ENCODE data around the gene SNED1.

SNED1 gene

DNA sequence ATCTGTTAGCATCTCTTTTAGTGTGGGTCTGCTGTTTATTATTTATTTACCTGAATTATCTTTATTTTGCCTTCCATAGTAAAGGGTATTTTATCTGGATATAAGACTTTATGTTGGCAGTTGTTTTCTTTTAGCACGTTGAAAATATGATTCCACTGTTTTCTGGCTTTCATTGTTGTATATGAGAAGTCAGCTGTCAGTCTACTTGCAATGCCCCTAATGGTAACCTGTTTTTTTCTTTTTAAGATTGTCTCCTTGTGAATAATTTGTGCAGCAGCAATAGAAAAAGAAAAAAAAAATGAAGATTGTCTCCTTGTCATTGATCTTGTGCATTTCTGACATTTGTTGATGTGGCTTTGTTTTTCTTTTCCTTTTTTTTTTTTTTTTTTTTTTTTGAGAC is 27.2 kb downstream of the SNED1 start:
- H3K4me3 ChIP-seq (ENCODE audit: low read depth, low read length): no peak overlapping the region
- TF ChIP-seq, protein P1, sequence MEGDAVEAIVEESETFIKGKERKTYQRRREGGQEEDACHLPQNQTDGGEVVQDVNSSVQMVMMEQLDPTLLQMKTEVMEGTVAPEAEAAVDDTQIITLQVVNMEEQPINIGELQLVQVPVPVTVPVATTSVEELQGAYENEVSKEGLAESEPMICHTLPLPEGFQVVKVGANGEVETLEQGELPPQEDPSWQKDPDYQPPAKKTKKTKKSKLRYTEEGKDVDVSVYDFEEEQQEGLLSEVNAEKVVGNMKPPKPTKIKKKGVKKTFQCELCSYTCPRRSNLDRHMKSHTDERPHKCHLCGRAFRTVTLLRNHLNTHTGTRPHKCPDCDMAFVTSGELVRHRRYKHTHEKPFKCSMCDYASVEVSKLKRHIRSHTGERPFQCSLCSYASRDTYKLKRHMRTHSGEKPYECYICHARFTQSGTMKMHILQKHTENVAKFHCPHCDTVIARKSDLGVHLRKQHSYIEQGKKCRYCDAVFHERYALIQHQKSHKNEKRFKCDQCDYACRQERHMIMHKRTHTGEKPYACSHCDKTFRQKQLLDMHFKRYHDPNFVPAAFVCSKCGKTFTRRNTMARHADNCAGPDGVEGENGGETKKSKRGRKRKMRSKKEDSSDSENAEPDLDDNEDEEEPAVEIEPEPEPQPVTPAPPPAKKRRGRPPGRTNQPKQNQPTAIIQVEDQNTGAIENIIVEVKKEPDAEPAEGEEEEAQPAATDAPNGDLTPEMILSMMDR (IDR thresholded peaks at IDR 0.05; ENCODE audit: control insufficient read depth, extremely low read depth, insufficient read depth): no peak
- no peak for DNase-seq (ENCODE audit: low read depth)

DNA sequence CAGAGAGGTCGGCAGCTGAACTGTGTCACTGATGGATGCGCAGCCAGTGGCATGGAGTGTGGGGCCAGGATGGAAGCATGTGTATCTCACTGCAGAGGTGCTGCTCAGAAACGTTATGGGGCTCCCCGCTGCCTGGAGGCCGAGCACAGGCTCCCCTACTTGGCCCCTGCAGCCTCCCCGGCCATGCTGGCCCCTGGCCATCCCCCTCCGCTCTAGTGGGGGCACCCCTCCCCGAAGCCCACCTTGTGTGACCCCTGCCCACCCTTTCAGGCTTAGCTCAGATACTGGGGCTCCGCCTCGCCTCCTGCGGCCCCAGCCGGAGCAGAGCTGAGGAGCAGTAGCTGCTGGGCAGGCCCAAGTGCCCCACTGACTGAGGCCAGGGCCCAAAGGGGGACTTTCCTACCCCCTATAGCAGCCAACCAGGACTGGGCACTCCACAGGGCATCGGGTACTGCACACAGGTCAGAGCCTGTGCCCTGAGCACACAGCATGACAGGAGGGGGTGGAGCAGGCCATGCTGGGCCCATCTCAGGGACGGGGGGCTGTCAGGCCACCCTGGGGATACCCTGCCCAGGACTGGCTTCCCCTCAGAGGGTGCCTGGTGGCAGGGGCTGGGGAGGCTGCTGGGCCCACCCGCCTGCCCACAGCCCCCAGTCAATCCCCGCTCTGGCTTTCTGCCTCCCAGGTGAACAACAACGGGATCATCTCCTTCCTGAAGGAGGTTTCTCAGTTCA is 31.3 kb downstream of the SNED1 start:
- DNase-seq (ENCODE audit: low read depth): no peak
- TF ChIP-seq, protein P1 (IDR thresholded peaks at IDR 0.05; ENCODE audit: control insufficient read depth, extremely low read depth, insufficient read depth): no peak
- no peak overlapping the region for H3K4me3 ChIP-seq (ENCODE audit: low read depth, low read length)

- H3K4me3 ChIP-seq (ENCODE audit: low read depth, low read length): no peak overlapping the region
- no peak for DNase-seq (ENCODE audit: low read depth)
- TF ChIP-seq, protein P1 (IDR thresholded peaks at IDR 0.05; ENCODE audit: control insufficient read depth, extremely low read depth, insufficient read depth): no peak
These were observed 31.9 kb downstream of the SNED1 start for GRCh38 chr2:241030333-241030680.

- no peak overlapping the region for H3K4me3 ChIP-seq (ENCODE audit: low read depth, low read length)
- no peak for DNase-seq (ENCODE audit: low read depth)
- TF ChIP-seq, protein P1 (IDR thresholded peaks at IDR 0.05; ENCODE audit: control insufficient read depth, extremely low read depth, insufficient read depth): no peak
These were observed 32.5 kb downstream of the SNED1 start for GRCh38 chr2:241030883-241031282.

DNA sequence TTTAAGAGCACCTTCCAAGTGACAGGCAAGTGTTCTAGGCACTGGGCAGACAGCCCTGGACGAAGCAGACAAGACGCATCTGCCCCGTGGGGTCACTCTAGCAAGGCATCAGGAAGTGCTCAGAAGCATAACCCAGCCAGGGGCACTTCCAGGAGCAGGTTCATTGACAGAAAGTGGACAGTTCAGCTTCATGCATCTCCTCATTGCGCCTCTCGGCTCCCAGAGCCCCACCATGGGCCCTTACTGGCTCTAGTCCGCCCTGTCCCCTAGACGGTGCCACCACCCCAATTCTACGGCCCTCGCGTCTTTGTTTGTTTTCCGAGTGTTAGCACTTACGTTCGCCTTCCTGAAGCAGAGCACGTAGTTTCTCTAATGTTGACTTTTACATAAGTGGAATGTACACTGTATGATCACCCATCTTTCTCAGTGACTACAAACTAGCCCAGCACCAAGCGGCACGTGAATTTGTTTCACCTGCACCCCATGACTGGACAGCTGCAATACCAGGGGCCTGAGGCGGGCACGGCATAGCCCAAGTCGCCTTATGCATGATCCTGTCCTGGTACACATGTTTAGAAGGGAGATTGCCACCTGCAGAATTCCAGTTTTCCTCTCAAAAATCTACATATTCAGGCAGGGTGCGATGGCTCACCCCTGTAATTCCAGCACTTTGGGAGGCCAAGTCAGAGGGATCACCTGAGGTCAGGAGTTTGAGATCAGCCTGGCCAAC is 33.2 kb downstream of the SNED1 start:
- H3K4me3 ChIP-seq (ENCODE audit: low read depth, low read length): no peak overlapping the region
- no peak for DNase-seq (ENCODE audit: low read depth)
- TF ChIP-seq, protein P1 (IDR thresholded peaks at IDR 0.05; ENCODE audit: control insufficient read depth, extremely low read depth, insufficient read depth): no peak

DNA sequence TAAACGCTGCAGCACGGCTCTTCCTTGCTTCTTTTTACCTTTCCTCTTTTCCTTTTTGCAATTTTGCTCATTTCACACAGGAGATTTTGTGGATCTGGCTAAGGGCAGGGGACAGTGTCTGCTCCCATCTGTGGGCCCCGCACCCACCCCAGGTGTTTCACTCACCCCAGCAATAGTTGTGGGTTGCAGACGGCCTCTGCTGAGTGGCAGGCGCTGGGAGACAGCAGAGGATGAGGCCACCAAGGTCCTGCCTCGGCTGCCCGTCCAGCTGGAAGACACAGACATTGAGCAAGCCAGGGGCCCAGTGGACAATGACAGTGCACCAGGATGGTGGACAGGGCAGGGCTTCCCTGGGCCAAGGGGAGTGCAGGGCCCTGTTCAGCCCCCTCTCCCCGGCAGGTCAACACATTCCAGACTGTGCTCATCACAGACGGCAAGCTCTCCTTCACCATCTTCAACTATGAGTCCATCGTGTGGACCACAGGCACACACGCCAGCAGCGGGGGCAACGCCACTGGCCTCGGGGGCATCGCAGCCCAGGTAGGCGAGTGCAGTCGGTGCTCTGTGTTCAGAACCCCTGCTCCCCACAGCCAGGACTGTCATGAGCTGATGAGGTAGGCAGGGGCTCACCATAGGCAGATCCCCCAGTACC is 35.0 kb downstream of the SNED1 start:
- no peak for DNase-seq (ENCODE audit: low read depth)
- TF ChIP-seq, protein P1 (IDR thresholded peaks at IDR 0.05; ENCODE audit: control insufficient read depth, extremely low read depth, insufficient read depth): no peak

More for the DNA sequence above, 35.0 kb downstream of the SNED1 start:
- H3K4me3 ChIP-seq (ENCODE audit: low read depth, low read length): no peak overlapping the region
